Measurements from ENCODE around the gene CSNK2A2. TPM values are rescaled to one million over a fixed set of nuclear protein-coding genes. Genes with fewer than 3 reads are reported as not detected.

Gene CSNK2A2
- total and polyA plus RNA-seq, 10 of the 15 experiments (the other 5 are each of a cell fraction or from before 2014, with no cell fraction given): 17.4 to 79.1 (median 29.4) TPM

DNA sequence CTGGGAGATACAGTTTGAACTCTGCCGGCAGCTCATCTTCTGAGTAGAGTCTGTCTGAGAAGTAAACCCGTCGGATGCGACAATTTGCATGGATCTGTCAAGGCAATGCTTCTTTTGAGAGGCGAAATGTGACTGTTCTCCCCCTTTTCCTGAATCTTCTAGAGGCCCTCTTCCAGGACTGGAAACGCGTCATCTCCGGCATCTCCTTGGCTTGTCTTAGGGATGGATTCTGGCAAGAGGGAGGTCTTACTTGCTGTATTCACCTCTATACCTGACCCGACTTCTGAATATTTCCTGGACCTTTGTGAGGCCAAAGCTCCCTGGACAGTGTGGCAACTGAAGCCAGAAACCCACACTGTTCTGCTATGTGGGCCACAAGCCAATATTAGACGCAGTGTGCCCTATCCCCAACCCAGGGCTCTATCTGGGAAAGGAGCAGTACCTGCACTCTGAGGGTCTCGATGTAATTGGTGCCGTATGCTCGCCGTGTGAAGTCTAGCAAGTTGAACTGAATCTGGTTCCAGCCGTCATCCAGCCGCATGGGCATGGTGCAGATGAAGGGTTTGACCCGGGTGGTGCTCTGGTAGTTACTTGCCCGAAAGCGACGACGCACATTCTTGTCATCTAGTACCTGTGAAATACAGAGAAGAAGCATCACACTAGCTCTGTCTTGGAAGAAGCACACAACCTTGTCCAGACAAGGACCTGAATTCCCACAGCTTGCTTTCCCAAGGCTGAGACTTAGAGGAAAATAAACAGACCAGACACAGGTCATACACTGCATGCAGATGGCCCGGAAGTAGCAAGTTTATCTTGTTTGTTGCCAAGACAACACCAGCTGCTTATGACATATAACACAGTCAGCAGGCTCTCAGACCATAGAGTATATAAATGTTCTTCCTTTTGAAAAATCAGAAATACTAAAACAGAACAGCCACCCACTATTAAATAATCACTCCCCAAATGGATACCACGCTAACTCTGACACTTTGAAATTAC, 82.8 kb downstream of the CSNK2A2 start (continued):
- TF ChIP-seq POLR2AphosphoS2 (IDR thresholded peaks at IDR 0.05; ENCODE audit: low read depth, low read length): no peak
- TF ChIP-seq ETV6 (conservative IDR thresholded peaks at IDR 0.05 in 1 of 2, IDR thresholded peaks at IDR 0.05 in 1 of 2; ENCODE audit: borderline replicate concordance in 1 of 2, low read depth in 1 of 2): no peak
- TF ChIP-seq PML (IDR thresholded peaks at IDR 0.05; ENCODE audit: low read length): no peak
- TF ChIP-seq SPI1 (IDR thresholded peaks at IDR 0.05; ENCODE audit: borderline replicate concordance, insufficient read depth, low read depth, low read length): no peak
- TF ChIP-seq ZSCAN29 (IDR thresholded peaks at IDR 0.05): no peak

DNA sequence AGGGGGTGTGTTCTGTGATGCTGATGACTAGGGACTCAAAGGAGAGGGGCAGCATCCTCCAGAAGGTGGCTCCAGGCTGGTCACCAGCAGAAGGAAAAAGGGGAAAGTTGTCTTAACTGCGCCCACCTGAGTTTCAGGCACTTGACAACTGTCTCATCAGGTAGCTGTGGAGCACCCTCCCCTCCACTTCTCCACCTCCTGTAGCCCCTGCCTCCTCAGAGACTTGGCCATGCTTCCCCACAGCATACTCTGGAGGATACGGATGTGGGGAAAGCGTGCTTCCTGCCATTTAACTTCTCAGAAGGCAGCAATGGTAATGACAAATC, 86.6 kb downstream of the CSNK2A2 start:
- ATAC-seq: no peak
- Histone ChIP-seq H3K4me2 (ENCODE audit: control insufficient read depth, insufficient read depth) (no peak overlapping the region), H3K27ac (ENCODE audit: control insufficient read depth, insufficient read depth) (no peak overlapping the region), H3K9ac (ENCODE audit: control insufficient read depth, insufficient read depth, low read length) (no peak overlapping the region), H3K27me3 (replicated peaks in 1 of 2; ENCODE audit: control insufficient read depth in 2 of 2, insufficient read depth in 2 of 2, low read length in 1 of 2) (no peaks in the 10 kb centered on the region), H3K36me3 (ENCODE audit: control insufficient read depth in 2 of 2, insufficient read depth in 2 of 2, low read length in 1 of 2) (peaks cover 10 to 11% of the 10 kb centered on the region in 2 experiments), H3K4me3 (no peak overlapping the region), H3K79me2 (ENCODE audit: control insufficient read depth, insufficient read depth, low read length) (no peaks in the 10 kb centered on the region), H2AFZ (ENCODE audit: control insufficient read depth, low read depth, low read length) (no peak overlapping the region), H4K20me1 (ENCODE audit: control insufficient read depth, insufficient read depth) (no peaks in the 10 kb centered on the region; the same call in 1 of the 2 replicates), H3K9me3 (replicated peaks; ENCODE audit: control insufficient read depth, insufficient read depth, low read length) (no peaks in the 10 kb centered on the region), H3K4me1 (ENCODE audit: control insufficient read depth, insufficient read depth, low read length) (peaks cover 3% of the 10 kb centered on the region; the same call in 1 of the 2 replicates)
- in situ Hi-C loops (cut with MboI) (no loop called here), intact Hi-C loops (cut with micrococcal nuclease; ENCODE audit: unreplicated experiment) (no loop called here)
- TF ChIP-seq, protein P1, sequence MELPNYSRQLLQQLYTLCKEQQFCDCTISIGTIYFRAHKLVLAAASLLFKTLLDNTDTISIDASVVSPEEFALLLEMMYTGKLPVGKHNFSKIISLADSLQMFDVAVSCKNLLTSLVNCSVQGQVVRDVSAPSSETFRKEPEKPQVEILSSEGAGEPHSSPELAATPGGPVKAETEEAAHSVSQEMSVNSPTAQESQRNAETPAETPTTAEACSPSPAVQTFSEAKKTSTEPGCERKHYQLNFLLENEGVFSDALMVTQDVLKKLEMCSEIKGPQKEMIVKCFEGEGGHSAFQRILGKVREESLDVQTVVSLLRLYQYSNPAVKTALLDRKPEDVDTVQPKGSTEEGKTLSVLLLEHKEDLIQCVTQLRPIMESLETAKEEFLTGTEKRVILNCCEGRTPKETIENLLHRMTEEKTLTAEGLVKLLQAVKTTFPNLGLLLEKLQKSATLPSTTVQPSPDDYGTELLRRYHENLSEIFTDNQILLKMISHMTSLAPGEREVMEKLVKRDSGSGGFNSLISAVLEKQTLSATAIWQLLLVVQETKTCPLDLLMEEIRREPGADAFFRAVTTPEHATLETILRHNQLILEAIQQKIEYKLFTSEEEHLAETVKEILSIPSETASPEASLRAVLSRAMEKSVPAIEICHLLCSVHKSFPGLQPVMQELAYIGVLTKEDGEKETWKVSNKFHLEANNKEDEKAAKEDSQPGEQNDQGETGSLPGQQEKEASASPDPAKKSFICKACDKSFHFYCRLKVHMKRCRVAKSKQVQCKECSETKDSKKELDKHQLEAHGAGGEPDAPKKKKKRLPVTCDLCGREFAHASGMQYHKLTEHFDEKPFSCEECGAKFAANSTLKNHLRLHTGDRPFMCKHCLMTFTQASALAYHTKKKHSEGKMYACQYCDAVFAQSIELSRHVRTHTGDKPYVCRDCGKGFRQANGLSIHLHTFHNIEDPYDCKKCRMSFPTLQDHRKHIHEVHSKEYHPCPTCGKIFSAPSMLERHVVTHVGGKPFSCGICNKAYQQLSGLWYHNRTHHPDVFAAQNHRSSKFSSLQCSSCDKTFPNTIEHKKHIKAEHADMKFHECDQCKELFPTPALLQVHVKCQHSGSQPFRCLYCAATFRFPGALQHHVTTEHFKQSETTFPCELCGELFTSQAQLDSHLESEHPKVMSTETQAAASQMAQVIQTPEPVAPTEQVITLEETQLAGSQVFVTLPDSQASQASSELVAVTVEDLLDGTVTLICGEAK (IDR thresholded peaks at IDR 0.05; ENCODE audit: borderline replicate concordance): no peak
- TF ChIP-seq IKZF2 (IDR thresholded peaks at IDR 0.05): no peak
- TF ChIP-seq KLF5 (IDR thresholded peaks at IDR 0.05; ENCODE audit: partially characterized antibody): no peak
- TF ChIP-seq TCF7 (IDR thresholded peaks at IDR 0.05; ENCODE audit: borderline replicate concordance): no peak
- no peak for TF ChIP-seq CBX3 (IDR thresholded peaks at IDR 0.05; ENCODE audit: borderline replicate concordance, low read depth)
- TF ChIP-seq MEF2B (IDR thresholded peaks at IDR 0.05; ENCODE audit: partially characterized antibody, poor library complexity, severe bottlenecking): no peak
- TF ChIP-seq ZNF24 (IDR thresholded peaks at IDR 0.05): no peak
- no peak for TF ChIP-seq MYC (IDR thresholded peaks at IDR 0.05; ENCODE audit: insufficient read depth, insufficient read length, insufficient replicate concordance, low read length, severe bottlenecking)
- no peak for TF ChIP-seq TCF3 (IDR thresholded peaks at IDR 0.05; ENCODE audit: borderline replicate concordance, insufficient read depth, low read depth, low read length)
- TF ChIP-seq EP300 (IDR thresholded peaks at IDR 0.05; ENCODE audit: borderline replicate concordance in 1 of 2, control insufficient read depth in 1 of 2, low read depth in 2 of 2, low read length in 2 of 2): no peak
- TF ChIP-seq RFX5 (IDR thresholded peaks at IDR 0.05; ENCODE audit: low read depth, low read length): no peak
- no peak for TF ChIP-seq CBFB (IDR thresholded peaks at IDR 0.05; ENCODE audit: low read depth)
- no peak for TF ChIP-seq SUZ12 (IDR thresholded peaks at IDR 0.05; ENCODE audit: unreplicated experiment)
- no peak for TF ChIP-seq SREBF1 (IDR thresholded peaks at IDR 0.05; ENCODE audit: low read length)
- FAIRE-seq: no peak
- SMC1A ChIA-PET (ENCODE audit: uncharacterized antibody, unreplicated experiment): no interaction called here
- CTCF ChIA-PET: interaction anchor here (3.5 kb wide), 1 partner anchor 14 kb away, joined by 16 read pairs; no protein-coding TSS in a partner anchor
- BruUV-seq (replicated peaks): no TSS peak
- RAD21 ChIA-PET (ENCODE audit: unreplicated experiment): no interaction called here
- POLR2A ChIA-PET: no interaction called here
- DNase-seq (ENCODE audit: low read depth, low spot score): no peak
- 80% methylated on average over 3 of the region's 3 CpGs for WGBS (ENCODE audit: insufficient coverage, insufficient replicate concordance, low lambda C conversion rate, missing lambda C conversion rate)

Measured in GM12878 (cell line).